COLO668 (cell line): ENCODE results near the gene LRMDA.

Source experiments
- DNase-seq: peaks from one replicate; lab custom pipeline; 2025; ENCODE audit not compliant: unreplicated experiment; lab: John Stamatoyannopoulos, UW

LRMDA gene

GRCh38 chr10:76206797-76207352 is 775.5 kb downstream of the LRMDA start:
- DNase-seq, result no peak

DNA sequence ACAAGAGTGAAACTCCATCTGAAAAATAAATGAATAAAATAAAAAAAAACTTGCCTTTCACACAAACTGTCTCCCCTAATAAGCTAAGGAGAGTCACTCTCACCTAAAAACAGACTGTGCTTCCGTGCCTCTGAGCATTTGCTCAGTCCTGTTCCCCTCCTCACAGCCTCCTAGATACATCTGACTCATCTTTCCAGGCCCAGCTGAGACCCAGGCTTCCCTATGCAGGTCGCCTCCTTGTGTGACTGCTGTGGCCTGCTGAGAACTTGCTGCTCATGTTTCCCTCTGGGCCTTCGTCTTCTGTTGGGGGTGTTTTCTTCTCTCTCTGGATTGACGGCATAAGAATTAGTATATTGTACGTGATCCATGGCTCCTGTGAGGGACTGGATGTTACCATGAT is 777.7 kb downstream of the LRMDA start:
- DNase-seq, result no peak

DNA sequence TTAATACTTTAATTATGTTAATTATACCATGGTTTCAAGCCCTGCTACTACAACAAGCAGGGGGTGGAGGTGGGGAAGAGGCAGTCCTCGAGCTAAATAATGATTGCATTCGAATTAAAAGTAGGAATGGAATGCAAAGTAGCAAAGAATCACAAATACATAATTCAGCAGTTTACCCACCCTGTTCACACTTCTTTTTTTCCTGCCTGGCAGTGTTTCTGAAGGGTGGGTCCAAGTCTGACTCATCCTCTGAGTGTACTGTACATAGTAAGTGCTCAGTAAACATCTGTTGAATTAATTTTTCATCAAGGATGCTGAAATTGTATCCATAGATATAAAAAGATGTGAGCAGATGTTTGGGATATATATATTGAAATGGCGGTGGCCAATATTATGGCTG is 778.8 kb downstream of the LRMDA start:
- DNase-seq, result no peak

GRCh38 chr10:76211691-76212090 is 780.3 kb downstream of the LRMDA start:
- DNase-seq, result no peak

DNA sequence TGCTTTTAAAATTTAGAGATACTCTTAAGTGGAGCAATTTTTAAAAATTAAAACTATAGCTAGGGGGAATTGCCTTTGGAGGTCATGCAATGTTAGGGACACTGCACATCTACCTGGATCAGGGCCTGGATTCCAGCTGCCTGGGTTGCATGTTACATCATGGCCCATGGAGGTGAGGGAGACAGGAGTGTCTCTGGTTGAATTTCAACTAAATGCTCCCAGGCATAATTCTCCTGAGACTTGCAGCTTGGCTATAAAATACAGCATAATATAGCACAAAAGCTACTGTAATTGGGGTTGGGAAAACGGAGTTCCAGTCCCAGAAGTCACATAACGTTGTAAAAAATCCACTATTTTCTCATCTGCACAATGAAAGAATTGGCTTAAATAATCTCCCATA is 782.5 kb downstream of the LRMDA start:
- DNase-seq, result no peak

DNA sequence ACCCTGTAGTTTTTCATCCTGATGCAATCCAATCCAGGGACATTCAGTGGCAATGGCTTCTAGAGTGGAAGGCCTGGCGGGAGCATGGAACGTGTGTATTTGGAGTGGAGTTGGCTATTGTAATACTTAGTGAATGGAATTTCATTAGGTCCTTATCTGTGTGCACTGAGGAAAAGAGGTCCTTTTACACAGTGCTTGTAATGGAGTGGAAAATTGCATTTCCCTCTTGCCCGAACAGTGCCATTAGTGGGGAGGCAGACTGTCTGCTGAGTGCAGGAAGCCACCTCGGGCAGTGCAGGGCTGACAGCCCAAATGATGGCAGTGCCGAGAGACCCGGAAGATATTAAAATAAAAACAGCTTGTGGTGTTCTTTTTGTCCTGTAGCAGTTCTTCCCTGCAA is 786.6 kb downstream of the LRMDA start:
- DNase-seq, result no peak

DNA sequence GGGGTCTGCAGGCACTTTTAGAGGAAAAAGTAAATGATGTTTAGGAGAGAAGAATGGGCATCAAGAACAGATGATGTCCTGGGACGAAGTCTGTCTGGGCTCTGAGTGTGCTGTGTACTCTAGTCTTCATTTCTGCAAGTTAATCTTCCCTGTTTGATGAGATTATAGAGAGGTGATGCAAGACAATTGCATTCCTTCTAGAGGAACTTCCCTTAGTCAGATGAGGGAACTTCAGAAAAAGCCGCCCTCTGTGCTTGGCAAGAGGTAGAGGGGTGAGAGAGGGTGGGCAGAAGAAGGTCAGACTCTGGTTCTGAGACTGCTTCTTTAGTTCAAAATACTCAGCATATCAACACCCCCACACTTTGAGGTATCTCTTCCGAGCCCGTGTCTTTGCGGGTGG is 797.9 kb downstream of the LRMDA start:
- no peak for DNase-seq

DNA sequence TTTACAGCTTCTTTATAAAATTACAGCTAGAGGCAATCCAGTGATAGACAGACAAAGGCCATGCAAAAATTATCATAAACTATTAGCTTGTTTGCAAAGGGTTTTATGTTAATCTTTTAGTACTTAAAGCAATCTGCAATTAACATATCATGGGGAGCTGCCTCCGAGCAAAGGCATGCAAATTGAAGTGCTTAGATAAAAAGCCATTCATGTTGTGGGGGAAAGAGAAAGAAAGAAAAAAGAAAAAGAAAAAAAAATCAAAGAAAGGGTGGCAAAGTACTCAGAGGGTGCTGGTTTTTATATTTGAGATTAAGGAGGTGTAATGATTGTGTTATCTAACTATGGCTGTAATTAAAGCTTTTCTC is 799.5 kb downstream of the LRMDA start:
- DNase-seq, result no peak

GRCh38 chr10:76231286-76231934 is 800.0 kb downstream of the LRMDA start:
- no peak for DNase-seq

DNA sequence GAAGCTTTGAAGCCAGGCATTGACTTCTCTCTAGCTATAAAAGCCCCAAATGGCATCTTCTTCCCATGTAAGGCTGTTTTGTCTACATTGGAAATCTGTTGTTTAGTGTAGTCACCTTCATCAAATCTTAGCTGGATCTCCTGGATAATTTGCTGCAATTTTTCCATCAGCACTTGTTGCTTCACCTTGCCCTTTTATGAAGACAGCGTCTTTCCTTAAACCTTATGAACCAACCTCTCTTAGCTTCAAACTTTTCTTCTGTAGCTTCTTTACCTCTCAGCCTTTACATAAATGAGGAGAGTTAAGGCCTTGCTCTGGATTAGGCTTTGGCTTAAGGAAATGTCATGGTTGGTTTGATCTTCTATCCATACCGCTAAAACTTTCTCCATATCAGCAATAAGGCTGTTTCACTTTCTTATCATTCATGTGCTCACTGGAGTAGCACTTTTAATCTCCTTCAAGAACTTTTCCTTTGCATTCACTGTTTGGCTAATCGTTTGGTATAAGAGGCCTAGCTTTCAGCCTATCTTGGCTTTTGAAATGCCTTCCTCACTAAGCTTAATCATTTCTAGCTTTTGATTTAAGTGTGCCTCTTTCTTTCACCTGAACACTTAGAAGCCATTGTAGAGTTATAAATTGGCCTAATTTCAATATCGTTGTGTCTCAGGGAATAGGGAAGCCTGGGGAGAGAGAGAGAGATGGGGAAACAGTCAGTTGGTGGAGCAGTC is 803.2 kb downstream of the LRMDA start:
- no peak for DNase-seq

DNA sequence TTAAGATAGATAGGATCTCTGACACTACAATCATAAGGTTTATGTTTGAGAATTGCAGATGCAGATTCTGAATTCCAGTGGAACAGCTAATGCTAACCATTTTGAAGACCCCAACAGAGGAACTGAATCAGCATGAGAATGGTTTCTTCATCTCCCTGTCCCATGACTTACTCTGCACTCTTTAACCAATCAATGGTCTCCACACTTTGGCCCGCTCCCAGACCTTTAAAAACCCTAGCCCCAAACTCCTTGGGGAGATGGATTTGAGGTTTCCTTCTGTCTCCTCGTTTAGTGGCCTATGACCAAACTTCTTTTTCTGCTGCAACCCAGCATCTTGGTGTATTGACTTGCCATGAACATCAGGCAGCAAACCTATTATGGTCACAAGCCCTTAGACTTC is 804.9 kb downstream of the LRMDA start:
- no peak for DNase-seq

DNA sequence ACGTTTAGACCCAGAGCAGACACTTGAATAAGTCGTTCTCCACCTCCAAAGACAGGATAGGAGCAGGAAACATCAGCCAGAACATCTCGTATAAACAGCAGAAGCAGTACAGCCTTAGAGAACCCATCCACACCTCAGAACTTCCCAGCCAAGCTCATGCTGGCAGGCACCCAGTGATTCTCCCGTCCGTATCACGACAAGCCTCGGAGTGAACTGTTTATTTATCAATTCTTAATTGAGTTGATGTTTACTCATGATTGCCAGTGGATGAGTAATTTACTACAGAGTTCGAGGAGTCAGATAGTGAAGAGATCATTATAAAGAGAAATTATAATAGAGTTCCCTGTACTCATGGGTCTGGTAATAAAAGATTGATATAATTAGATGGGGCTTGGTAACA is 811.5 kb downstream of the LRMDA start:
- DNase-seq, result no peak

GRCh38 chr10:76244061-76244686 is 812.8 kb downstream of the LRMDA start:
- DNase-seq, result no peak

GRCh38 chr10:76245951-76246495 is 814.6 kb downstream of the LRMDA start:
- no peak for DNase-seq

DNA sequence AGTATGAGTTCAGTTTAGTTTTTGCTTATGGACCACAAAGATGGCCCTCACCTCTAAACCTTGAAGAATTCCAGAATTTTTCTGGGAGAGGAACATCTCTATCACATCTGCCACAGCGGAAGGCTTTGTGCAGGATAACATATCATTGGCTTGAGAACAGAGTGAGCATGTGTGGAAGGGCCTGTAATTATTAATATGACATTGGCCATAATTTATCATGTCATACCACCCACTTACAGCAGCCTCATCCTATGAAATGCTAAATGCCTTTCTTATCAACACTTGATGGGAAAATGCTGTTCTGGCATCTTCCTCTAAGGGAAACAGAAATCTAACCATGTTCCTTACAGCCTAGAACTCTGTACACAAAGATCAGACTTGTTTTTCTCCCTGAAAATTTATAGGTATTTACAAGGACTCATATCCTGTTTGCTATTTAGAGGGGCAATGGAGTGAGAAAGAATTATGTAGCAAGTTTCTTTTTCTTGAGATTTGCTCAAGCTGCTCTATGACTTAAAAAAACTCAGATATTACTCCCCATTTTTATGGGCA is 817.3 kb downstream of the LRMDA start:
- no peak for DNase-seq

DNA sequence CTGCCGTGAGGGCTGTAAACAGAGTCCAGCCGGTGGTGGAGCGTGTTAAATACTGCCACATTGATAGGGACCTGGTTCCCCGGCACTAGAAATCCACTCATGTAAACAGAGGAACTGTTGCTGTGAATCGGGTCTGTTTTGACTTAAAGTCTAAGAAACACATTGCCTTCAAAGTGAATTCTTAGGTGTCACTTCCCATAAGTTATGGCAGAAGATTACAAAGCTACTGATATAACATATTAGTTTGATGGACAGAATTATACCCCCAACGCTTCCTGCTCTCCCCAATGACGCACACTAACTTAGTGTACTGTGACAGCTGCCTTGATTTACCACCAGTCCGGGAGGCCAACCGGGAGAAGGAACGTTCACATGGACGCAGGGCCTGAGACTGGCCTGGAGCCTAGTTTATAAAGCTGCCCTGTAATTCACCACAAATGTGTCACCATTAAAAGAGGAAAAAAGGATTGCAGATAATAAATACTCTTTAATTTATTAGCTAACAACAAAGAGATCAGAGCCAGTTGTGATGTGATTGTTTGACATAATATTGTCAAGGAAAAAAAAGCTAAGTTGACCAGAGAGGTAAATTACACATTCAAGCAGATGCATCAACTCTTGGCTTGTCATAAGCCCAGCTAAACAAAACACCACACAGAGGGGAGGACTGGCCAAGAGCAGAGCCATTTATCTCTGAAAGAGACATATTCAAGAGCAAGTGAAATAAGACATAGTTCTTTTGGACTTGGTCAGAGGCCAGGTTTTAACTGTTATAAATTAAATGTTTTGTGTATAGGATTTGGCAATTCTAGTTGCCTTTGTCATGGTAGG is 820.6 kb downstream of the LRMDA start:
- no peak for DNase-seq

DNA sequence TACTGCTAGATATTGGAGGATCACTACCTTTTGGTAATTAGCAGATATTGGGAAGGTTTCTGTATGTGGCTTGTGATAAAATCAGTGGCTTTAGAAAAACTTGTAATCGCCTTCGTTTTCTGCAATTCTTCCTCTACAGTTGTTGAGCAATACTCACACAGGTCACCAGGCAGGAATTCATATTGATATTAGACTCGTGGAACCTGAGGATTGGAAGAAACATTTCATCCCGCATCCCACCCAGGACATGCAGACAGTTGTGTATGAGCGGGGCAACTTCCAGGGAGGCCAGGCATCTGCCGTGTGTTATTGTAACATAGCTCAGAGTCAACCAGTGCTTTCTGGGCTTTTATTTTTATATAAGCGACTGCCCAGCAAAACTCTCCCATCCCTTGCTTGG is 821.3 kb downstream of the LRMDA start:
- no peak for DNase-seq

- DNase-seq, result no peak
Measured at GRCh38 chr10:76255241-76255640, 823.8 kb downstream of the LRMDA start.

DNA sequence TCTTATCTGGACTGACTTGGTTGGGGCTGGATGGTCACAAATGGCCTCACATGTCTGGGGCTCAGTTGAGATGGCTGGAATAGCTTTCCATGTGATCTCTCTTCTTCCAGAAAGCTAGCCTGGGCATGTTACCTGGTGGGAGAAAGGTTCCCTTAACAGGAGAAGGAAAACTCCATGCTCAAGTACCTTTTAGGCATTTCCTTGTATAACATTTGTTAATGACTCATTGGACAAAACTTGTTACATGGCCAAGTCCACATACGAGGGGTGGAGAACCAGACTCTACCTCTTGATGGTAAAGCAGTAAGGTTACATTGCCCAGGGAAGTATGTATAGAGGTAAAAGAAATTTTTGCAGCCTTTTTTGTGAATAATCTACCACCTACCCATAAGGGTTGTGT is 826.4 kb downstream of the LRMDA start:
- DNase-seq, result no peak

GRCh38 chr10:76265441-76266113 is 834.2 kb downstream of the LRMDA start:
- DNase-seq, result no peak
